Erythroblast (primary cell): Measurements from ENCODE around the gene LDLR.

ENCODE experiments used
- GATA1 ChIP-seq: IDR thresholded peaks from 2 replicates; pipeline ENCODE4 v1.6.1; 2011; ENCODE audit warnings: low read depth, mild to moderate bottlenecking, control low read depth, low read length, moderate library complexity
- POLR2A ChIP-seq: IDR thresholded peaks from 2 replicates; pipeline ENCODE4 v1.6.1; 2011; ENCODE audit warnings: mild to moderate bottlenecking, low read length

- TF ChIP-seq POLR2A (no peak), GATA1 (no peak)
Observed at GRCh38 chr19:11066326-11066725, 22.9 kb upstream of the LDLR start.
